ENCODE measurements around the gene POU2F1.

Gene POU2F1

GRCh38 chr1:167409183-167409582 is 188.5 kb downstream of the POU2F1 start:
- Histone ChIP-seq H3K79me2 (ENCODE audit: low read length) (no peaks in the 10 kb centered on the region), H3K4me3 (ENCODE audit: low read length) (no peak overlapping the region), H3K4me1 (ENCODE audit: low read length) (no peaks in the 10 kb centered on the region), H3K9me3 (replicated peaks; ENCODE audit: insufficient read depth, low read length) (no peaks in the 10 kb centered on the region), H2AFZ (ENCODE audit: low read length) (no peak overlapping the region), H4K20me1 (ENCODE audit: insufficient read depth, low read length) (no peaks in the 10 kb centered on the region), H3F3A (ENCODE audit: insufficient read depth, low read length) (no peaks in the 10 kb centered on the region), H3K9ac (ENCODE audit: low read length) (no peak overlapping the region), H3K27me3 (replicated peaks; ENCODE audit: insufficient read depth, low read length) (no peaks in the 10 kb centered on the region), H3K36me3 (replicated peaks; ENCODE audit: insufficient read depth, low read length) (no peaks in the 10 kb centered on the region), H3K27ac (ENCODE audit: low read length) (no peak overlapping the region), H3K9me2 (replicated peaks; ENCODE audit: insufficient read depth, low read length) (no peaks in the 10 kb centered on the region), H3K4me2 (ENCODE audit: low read depth, low read length) (no peak overlapping the region)
- TF ChIP-seq EZH2phosphoT487 (IDR thresholded peaks at IDR 0.05; ENCODE audit: low read length) (no peak), EZH2 (optimal IDR thresholded peaks at IDR 0.05; ENCODE audit: low read depth, low read length) (no peak)
- TF ChIP-seq, protein P1, sequence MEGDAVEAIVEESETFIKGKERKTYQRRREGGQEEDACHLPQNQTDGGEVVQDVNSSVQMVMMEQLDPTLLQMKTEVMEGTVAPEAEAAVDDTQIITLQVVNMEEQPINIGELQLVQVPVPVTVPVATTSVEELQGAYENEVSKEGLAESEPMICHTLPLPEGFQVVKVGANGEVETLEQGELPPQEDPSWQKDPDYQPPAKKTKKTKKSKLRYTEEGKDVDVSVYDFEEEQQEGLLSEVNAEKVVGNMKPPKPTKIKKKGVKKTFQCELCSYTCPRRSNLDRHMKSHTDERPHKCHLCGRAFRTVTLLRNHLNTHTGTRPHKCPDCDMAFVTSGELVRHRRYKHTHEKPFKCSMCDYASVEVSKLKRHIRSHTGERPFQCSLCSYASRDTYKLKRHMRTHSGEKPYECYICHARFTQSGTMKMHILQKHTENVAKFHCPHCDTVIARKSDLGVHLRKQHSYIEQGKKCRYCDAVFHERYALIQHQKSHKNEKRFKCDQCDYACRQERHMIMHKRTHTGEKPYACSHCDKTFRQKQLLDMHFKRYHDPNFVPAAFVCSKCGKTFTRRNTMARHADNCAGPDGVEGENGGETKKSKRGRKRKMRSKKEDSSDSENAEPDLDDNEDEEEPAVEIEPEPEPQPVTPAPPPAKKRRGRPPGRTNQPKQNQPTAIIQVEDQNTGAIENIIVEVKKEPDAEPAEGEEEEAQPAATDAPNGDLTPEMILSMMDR (IDR thresholded peaks at IDR 0.05; ENCODE audit: low read length), result peak; percentile 39
- no peak for DNase-seq

DNA sequence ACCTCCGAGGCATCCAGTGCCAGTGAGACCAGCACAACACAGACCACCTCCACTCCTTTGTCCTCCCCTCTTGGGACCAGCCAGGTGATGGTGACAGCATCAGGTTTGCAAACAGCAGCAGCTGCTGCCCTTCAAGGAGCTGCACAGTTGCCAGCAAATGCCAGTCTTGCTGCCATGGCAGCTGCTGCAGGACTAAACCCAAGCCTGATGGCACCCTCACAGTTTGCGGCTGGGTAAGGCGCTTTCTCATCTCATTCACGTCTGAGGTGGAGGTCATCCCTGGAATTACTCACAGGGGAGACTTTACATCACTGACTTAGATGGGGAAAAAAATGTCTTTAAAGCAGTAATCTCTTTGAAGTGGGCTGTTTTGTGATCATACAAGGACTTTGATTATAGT is 191.4 kb downstream of the POU2F1 start:
- Histone ChIP-seq H3F3A (ENCODE audit: insufficient read depth, low read length) (no peaks in the 10 kb centered on the region), H2AFZ (ENCODE audit: low read length) (no peak overlapping the region), H3K27ac (ENCODE audit: low read length) (no peak overlapping the region), H3K4me2 (ENCODE audit: low read depth, low read length) (no peak overlapping the region), H3K4me3 (ENCODE audit: low read length) (no peak overlapping the region), H3K4me1 (ENCODE audit: low read length) (no peaks in the 10 kb centered on the region), H3K9me3 (replicated peaks; ENCODE audit: insufficient read depth, low read length) (no peaks in the 10 kb centered on the region), H3K79me2 (ENCODE audit: low read length) (no peaks in the 10 kb centered on the region), H3K9me2 (replicated peaks; ENCODE audit: insufficient read depth, low read length) (no peaks in the 10 kb centered on the region), H3K27me3 (replicated peaks; ENCODE audit: insufficient read depth, low read length) (no peaks in the 10 kb centered on the region), H3K36me3 (replicated peaks; ENCODE audit: insufficient read depth, low read length) (0 out of 2 replicates have a peak, but pooled peaks cover 4% of the 10 kb centered on the region), H4K20me1 (ENCODE audit: insufficient read depth, low read length) (no peaks in the 10 kb centered on the region), H3K9ac (ENCODE audit: low read length) (no peak overlapping the region)
- DNase-seq, result no peak
- TF ChIP-seq EZH2 (optimal IDR thresholded peaks at IDR 0.05; ENCODE audit: low read depth, low read length) (no peak), EZH2phosphoT487 (IDR thresholded peaks at IDR 0.05; ENCODE audit: low read length) (no peak)
- TF ChIP-seq, protein P1 (IDR thresholded peaks at IDR 0.05; ENCODE audit: low read length), result no peak

DNA sequence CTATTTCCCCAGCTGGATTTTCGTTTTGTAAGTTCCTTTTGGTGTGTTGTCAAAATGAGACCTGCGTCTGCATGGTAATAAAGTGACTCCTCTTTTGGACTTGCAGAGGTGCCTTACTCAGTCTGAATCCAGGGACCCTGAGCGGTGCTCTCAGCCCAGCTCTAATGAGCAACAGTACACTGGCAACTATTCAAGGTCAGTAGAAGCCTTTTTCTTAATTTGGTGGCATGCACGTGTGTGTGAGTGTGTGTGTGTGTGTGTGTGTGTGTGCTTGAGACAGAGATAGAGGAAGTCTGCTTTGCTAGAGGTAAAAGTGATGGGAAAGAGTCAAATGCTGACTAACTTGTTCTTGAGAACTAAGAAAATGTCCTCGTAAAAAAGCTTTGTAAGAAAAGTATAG is 192.2 kb downstream of the POU2F1 start:
- H3K9me3 ChIP-seq (replicated peaks; ENCODE audit: insufficient read depth, low read length), result no peaks in the 10 kb centered on the region
- no peak overlapping the region for H2AFZ ChIP-seq (ENCODE audit: low read length)
- H4K20me1 ChIP-seq (ENCODE audit: insufficient read depth, low read length), result no peaks in the 10 kb centered on the region
- no peak overlapping the region for H3K9ac ChIP-seq (ENCODE audit: low read length)
- H3K36me3 ChIP-seq (replicated peaks; ENCODE audit: insufficient read depth, low read length), result 0 out of 2 replicates have a peak, but pooled peaks cover 4% of the 10 kb centered on the region
- DNase-seq, result no peak
- no peaks in the 10 kb centered on the region for H3K27me3 ChIP-seq (replicated peaks; ENCODE audit: insufficient read depth, low read length)
- TF ChIP-seq, protein P1 (IDR thresholded peaks at IDR 0.05; ENCODE audit: low read length), result no peak
- no peak for TF ChIP-seq EZH2phosphoT487 (IDR thresholded peaks at IDR 0.05; ENCODE audit: low read length)
- no peak for TF ChIP-seq EZH2 (optimal IDR thresholded peaks at IDR 0.05; ENCODE audit: low read depth, low read length)
- H3K9me2 ChIP-seq (replicated peaks; ENCODE audit: insufficient read depth, low read length), result no peaks in the 10 kb centered on the region
- no peaks in the 10 kb centered on the region for H3K79me2 ChIP-seq (ENCODE audit: low read length)
- no peak overlapping the region for H3K4me2 ChIP-seq (ENCODE audit: low read depth, low read length)
- H3K4me1 ChIP-seq (ENCODE audit: low read length), result no peaks in the 10 kb centered on the region
- H3F3A ChIP-seq (ENCODE audit: insufficient read depth, low read length), result no peaks in the 10 kb centered on the region
- H3K27ac ChIP-seq (ENCODE audit: low read length), result no peak overlapping the region
- no peak overlapping the region for H3K4me3 ChIP-seq (ENCODE audit: low read length)
